ENCODE measurements around the gene CIB2. TPM values are rescaled to one million over a fixed set of nuclear protein-coding genes. Genes with fewer than 3 reads are reported as not detected.

CIB2 gene
- total and polyA plus RNA-seq, 11 donors = 3.3 to 18.5 (median 9.1) TPM

GRCh38 chr15:78063217-78063616 lies 68.0 kb downstream of the CIB2 start:
- Histone ChIP-seq H3K36me3 (no peaks in the 10 kb centered on the region), H3K27me3 (no peaks in the 10 kb centered on the region), H3K4me3 (no peak overlapping the region), H3K4me1 (peaks cover 16 to 98% (median 67%) of the 10 kb centered on the region in 12 donors), H3K27ac (peak overlapping the region in 10 of 12 donors; percentile 7 to 91 (median 63)), H3K9me3 (no peaks in the 10 kb centered on the region)
- DNase-seq (no peak), ATAC-seq (no peak)
- TF ChIP-seq POLR2A (IDR thresholded peaks at IDR 0.05) = no peak
- TF ChIP-seq CTCF (IDR thresholded peaks at IDR 0.05) = no peak
- intact Hi-C loops (cut with DNase I) = no loop called here

- TF ChIP-seq CTCF (IDR thresholded peaks at IDR 0.05) (no peak), POLR2A (IDR thresholded peaks at IDR 0.05) (no peak)
- no peaks in the 10 kb centered on the region for H3K27me3 ChIP-seq
- DNase-seq (peak in 1 of 5 donors; percentile 44), ATAC-seq (peak in 1 of 4 donors; percentile 50)
- no peaks in the 10 kb centered on the region for H3K9me3 ChIP-seq
- peaks cover 8 to 99% (median 63%) of the 10 kb centered on the region in 12 donors for H3K4me1 ChIP-seq
- H3K4me3 ChIP-seq = peak overlapping the region in 6 of 12 donors; percentile 8 to 20 (median 16)
- WGBS, 4 donors = 8 to 20% (median 10%) methylated on average over 6 of the region's 6 CpGs
- intact Hi-C loops (cut with DNase I) = no loop called here
- peak overlapping the region in 10 of 12 donors; percentile 6 to 91 (median 28) for H3K27ac ChIP-seq
- no peaks in the 10 kb centered on the region for H3K36me3 ChIP-seq
Measured at GRCh38 chr15:78061963-78062427, 69.2 kb downstream of the CIB2 start.

GRCh38 chr15:78060232-78060631 lies 71.0 kb downstream of the CIB2 start:
- ATAC-seq = no peak
- no peak for DNase-seq
- peaks cover 12 to 99% (median 64%) of the 10 kb centered on the region in 12 donors for H3K4me1 ChIP-seq
- TF ChIP-seq CTCF (IDR thresholded peaks at IDR 0.05) (no peak), POLR2A (IDR thresholded peaks at IDR 0.05) (no peak)
- no peak overlapping the region for H3K4me3 ChIP-seq
- H3K27ac ChIP-seq = peak overlapping the region in 2 of 12 donors; percentile 11 to 74
- H3K36me3 ChIP-seq = no peaks in the 10 kb centered on the region
- no peaks in the 10 kb centered on the region for H3K27me3 ChIP-seq
- intact Hi-C loops (cut with DNase I) = no loop called here
- WGBS, 4 donors = 93 to 98% (median 98%) methylated on average over 5 of the region's 5 CpGs
- H3K9me3 ChIP-seq = no peaks in the 10 kb centered on the region

- peaks cover 12 to 98% (median 60%) of the 10 kb centered on the region in 12 donors for H3K4me1 ChIP-seq
- H3K4me3 ChIP-seq = no peak overlapping the region
- 60 to 75% (median 72%) methylated on average over 3 of the region's 3 CpGs for WGBS, 4 donors
- H3K9me3 ChIP-seq = no peaks in the 10 kb centered on the region
- ATAC-seq (no peak), DNase-seq (no peak)
- intact Hi-C loops (cut with DNase I) = loop anchor here in 1 of 10 donors (5.0 kb wide), 1 partner anchor 52 kb away; no protein-coding TSS in a partner anchor
- H3K36me3 ChIP-seq = no peaks in the 10 kb centered on the region
- TF ChIP-seq CTCF (IDR thresholded peaks at IDR 0.05) (no peak), POLR2A (IDR thresholded peaks at IDR 0.05) (no peak)
- H3K27ac ChIP-seq = peak overlapping the region in 2 of 12 donors; percentile 11 to 74
- H3K27me3 ChIP-seq = no peaks in the 10 kb centered on the region
Measured at GRCh38 chr15:78059110-78059839, 72.0 kb downstream of the CIB2 start.

Measured in heart left ventricle (tissue), 16 donors.